ENCODE data around the gene FCHSD2.

FCHSD2 gene

GRCh38 chr11:73172992-73173656 lies 31.0 kb upstream of the FCHSD2 start:
- DNase-seq (ENCODE audit: low read depth in 2 of 2) = no peak

DNA sequence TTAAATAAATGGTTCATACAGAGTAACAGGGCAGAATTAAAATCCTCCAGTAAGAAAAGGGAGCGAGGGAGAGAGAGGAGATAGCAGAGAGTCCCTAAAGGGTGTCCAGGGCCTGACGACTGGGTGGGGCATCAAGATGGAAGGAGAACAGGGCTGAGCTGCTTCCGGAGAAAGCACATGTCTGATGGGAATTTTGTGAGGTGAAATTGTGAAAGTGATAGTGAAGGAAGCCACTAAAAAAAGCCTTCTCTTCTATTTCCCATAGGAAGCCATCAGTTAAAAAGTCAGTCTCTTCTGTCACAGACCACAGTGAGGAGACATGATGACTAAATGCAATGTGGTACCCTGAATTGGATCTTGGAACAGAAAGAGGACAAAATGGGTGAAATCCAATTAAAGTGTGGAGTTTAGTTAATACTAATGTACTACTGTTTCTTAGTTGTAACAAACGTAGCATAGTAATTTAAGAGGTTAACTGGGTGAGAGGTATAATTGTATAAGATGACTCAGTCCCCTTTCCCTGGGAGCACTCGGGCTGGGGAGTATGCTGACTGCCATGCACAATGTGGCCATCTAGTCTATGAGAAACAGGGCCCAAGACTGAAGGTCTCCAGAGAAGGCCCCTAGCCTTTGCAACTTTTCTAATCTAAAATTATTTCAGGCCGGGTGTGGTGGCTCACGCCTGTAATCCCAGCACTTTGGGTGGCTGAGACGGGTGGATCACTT lies 29.5 kb upstream of the FCHSD2 start:
- no peak for DNase-seq (ENCODE audit: low read depth in 2 of 2)

GRCh38 chr11:73170140-73170539 lies 28.0 kb upstream of the FCHSD2 start:
- DNase-seq (ENCODE audit: low read depth in 2 of 2) = no peak

DNA sequence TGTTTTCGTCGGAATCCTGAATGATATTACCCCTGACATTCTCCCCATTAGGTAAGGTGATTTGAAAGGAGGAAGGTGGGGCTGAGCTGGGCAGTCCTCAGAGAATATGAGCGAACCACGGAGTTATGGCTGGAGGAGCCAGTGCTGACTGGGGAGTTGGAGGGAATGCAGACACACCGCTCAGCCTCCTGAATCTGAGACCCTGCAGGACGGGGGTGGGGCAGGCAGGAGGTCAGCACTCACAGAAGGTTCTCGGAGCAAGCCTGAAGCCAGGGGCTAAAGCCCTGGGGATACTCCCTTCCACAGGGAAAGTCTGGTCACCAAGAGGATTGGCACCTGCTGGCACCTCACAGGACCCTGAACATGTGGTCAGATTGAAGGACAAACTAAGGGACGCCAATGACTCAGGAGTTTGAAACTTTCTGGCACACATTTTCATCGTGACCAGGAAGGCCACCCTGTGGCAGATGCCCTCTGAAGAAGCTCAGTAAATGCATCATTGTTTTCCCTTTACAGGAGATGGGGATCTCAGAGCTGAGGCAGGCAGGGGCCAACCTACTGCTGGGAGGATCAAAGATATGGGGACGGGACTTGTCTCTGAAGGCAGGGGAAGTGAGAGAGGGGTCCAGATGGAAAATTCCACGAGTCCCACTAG lies 26.9 kb upstream of the FCHSD2 start:
- no peak for DNase-seq (ENCODE audit: low read depth in 2 of 2)

DNA sequence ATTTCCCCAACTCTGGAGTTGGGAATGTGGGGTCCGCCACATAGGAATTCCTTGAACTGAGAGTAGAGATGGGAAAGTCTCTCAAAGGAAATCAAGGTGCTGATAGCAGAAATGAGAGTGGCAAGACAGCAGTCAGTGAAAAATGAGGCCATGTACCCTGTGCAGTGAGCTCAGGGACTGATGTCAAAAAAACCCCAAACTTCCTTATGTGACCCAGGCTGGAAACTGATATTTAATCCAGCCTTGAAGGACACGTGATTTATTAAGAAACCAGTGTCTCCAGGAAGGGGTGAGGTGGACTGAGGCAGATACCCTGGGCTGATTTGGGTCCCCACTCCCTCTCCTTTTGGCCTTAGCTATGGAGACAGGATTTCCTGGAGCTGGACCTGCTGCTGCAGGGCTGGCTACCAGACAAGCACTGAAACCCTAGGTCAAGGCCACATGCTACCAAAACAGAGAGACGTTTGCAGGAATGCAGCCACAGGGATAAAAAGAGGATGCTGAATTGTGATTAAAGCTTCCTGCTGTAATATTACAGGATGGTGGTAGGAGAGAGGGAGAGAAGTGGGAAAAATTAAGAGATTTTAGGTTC lies 25.3 kb upstream of the FCHSD2 start:
- no peak for DNase-seq (ENCODE audit: low read depth in 2 of 2)

DNA sequence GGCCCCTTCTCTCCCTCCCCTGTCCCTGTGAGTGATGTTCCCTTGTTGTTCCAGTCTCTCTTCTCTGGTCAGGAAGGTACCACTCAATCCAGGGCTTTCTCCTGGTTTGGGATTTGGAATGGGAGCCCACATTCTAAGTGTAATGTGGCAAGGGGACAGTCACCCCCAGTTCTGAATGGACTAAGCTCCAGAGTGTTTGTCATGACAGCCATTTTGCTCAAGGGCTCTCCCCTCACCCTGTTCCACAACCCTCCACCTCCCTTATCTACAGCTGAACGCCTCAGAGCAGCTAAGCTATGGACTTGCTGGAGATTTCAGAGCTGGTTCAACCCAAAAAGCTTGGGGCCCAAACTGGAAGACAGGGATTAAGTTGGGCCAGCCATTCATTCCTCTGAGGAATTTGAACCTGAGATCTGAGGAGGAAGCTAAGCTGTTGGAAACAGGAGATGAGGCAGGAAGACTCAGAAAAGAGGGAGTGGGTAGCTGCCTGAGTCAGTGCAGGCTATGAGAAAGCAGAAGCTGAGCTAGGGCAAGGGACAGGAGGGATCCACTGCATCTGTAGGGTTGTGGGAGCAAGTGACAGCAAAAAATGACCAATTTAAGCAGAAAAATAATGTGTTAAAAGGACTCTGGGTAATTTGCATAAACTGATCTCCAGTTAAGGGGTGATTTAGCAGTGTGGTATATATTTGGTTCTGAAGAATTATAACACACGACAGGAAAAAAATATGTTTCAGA lies 22.9 kb upstream of the FCHSD2 start:
- DNase-seq (ENCODE audit: low read depth in 2 of 2) = no peak

- DNase-seq (ENCODE audit: low read depth in 2 of 2) = no peak
Measured at GRCh38 chr11:73163638-73164174, 21.6 kb upstream of the FCHSD2 start.

DNA sequence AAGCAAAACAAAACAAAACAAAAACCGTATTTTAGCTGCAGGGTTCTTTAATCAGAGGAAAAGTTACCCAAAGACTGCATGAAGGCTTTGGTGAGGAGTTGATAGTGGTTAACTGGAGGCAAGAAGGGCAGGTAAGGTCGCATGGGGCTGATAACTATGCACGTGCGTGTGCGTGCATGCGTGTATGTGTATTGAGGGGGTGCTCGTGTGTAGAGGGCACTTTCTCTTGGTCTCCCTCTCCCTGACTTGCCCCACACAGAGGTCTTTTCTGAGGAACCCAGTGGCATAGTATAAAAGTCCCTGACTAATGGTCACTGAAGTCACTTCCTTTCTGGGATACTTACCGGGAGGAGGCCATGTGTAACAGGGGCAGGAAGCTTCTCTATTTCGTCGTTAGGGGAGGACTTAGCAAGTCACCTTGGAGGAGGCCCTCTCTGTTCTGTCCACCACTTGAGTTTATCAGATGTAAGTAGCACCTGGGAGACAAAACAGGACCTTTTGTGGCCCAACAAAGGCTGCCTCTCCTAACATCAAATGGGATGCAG lies 20.1 kb upstream of the FCHSD2 start:
- DNase-seq (ENCODE audit: low read depth in 2 of 2) = no peak

- no peak for DNase-seq (ENCODE audit: low read depth in 2 of 2)
Measured at GRCh38 chr11:73160005-73160760, 18.1 kb upstream of the FCHSD2 start.

DNA sequence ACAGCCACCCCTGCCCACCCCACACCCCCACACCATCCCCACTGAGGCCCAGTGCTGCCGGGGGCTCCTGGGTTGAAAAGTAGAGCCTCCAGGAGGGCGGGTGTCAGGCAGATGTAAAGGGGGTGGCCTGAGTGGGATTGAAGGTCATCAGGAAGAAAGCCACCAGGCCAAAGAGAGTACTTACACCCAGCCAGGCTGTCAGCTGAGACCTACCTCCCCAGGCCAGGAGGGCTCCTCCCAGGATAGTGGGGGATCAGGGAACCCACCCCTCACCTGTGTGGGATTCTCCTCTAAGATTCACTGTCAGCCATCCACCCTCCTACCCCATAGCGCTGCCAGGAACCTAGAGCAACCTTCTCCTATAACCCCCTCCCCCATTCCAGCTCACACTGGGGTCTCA lies 17.2 kb upstream of the FCHSD2 start:
- no peak for DNase-seq (ENCODE audit: low read depth in 2 of 2)

- no peak for DNase-seq (ENCODE audit: low read depth in 2 of 2)
Measured at GRCh38 chr11:73158356-73159051, 16.4 kb upstream of the FCHSD2 start.

DNA sequence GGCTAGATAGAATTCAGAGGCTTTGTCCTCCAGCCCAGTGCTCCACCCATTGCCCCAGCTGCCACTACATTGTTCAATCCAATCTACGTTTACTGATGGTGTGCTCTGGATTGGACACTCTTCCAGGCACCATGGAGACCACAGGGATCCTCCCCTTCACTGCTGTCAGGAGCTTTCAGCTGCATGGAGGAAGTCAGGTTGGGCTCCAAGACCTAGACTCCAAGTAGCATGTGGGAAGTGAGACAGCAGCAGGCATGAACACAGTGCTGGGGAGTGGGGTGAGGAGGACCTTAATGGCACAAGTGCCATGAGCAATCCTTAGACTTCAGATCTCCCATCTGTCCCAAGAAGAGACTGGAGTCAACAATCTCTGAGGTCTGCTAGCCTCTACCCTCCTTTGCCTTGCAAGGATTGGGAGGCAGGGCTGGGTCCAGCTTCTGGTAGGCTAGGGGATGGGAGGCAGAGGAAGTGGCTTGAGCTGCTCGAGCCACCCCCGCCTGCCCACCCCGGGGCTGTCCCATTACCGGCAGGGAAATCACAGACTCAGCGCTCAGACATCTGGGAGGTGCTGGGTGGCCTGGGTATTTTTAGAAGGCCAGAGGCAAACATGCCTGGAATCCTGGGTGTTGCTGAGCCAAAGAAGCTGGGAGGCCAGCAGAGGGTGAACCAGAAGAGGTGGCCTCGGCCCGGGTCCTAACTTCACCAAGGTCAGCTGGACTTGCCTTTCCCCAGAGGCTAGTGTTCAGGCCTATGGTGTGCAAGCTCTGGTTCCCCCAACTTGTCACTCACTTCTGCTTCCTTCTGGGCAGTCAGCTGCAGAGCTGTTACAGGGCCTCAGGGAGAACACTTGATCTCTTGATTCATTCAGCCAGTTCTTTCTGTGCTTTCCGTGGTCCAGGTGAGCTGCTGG lies 15.2 kb upstream of the FCHSD2 start:
- no peak for DNase-seq (ENCODE audit: low read depth in 2 of 2)

DNA sequence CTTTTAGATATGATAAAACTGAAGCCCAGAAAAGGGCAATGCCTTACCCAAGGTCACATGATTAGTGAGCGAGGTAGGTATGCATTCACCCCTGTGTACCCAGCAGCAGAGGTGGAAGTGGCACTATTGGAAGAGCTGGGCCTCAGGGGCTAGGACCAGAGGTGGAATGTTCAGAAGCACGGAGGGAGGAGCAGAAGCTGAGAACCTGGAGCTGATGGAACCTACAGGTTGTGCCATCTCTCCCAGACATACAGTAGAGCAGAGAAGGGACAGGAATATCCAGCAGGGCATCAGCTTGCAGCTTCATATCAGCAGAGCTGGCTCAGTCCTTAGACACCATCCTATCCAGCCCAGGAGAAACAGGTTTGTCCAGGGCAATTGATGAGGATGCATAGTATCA lies 14.6 kb upstream of the FCHSD2 start:
- no peak for DNase-seq (ENCODE audit: low read depth in 2 of 2)

- no peak for DNase-seq (ENCODE audit: low read depth in 2 of 2)
Measured at GRCh38 chr11:73156114-73156513, 14.0 kb upstream of the FCHSD2 start.

- no peak for DNase-seq (ENCODE audit: low read depth in 2 of 2)
Measured at GRCh38 chr11:73155102-73155501, 13.0 kb upstream of the FCHSD2 start.

DNA sequence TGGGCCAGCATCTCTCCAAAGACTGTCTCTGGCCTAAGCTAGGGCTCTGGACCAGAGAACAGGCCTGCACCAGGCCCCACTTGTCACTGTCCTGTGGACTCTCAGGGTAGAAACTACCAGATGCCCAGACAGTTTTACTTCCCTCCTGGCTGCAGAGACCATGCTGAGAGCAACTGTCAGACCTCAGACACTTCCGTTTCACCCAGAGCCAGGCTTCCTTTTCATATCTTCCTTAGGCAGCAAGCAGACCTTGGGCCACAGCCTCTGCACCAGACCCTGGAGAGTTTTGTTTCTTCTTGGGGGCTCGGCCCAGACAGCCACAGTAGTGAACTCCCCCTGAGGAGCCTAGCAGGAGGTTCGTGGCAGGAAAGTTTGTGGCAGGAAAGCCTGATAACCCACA lies 12.1 kb upstream of the FCHSD2 start:
- DNase-seq (ENCODE audit: low read depth in 2 of 2) = no peak

DNA sequence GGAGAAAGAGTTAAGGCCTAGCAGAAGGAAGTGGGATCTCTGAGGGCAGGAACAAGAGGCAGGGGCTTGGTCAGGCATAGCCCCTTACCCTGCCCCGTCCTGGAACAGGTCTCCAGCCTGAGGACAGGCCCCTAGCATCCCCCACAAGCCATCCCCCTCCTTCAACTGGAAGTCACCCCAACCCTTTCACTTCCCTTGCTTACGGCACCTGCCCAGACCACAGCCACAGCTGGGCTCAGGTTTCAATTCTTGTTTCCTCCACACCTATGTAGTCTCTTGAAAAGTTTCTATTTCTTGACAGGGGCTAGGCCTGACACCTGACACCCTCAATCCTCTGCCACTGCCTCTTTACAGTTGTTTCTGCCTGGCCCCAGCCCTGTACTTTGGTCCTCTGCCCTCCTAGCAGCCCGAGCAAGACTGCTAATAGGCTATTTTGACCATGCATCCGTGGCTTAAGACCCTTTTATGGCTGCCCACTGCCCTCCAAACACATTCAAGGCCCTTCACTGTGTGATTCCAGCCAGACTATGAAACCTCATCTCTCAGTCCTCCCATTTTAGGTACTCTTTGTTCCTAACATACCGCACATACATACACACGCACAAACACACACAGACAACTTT lies 10.9 kb upstream of the FCHSD2 start:
- DNase-seq (ENCODE audit: low read depth in 2 of 2) = peak in 1 of 2 experiments; percentile 19

DNA sequence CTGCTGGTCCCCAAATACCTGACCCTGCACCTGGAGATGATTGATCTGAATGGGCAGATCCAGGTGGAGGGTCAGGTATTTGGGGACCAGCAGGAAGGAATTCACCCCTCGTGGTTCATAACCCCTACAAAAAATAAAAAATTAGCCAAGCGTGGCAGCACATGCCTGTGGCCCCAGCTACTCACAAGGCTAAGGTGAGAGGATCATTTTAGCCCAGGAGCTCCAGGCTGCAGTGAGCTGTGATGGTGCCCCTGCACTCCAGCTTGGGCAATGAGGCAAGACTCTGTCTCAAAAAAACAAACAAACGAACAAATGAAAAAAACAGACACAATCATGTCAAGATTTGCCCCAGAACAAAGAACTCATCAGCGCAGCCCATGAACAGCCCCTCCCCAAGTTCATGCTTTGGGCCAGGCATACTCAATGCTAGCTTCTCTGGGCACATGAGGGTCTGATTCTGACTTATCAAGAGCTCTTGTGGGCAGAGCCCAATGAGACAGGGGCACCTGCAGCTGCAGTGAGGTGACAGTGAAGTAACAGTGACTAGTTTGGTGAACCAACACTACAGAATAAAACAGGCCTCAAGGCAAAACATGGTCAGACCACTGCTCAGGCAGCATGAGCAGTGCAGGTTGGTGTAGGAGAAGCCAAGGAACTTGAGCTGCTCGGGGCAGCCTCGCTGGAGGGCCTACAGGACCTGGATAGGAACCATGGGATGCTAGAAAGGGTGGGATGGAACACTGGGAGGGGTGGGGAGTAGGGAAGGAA lies 10.2 kb upstream of the FCHSD2 start:
- DNase-seq (ENCODE audit: low read depth in 2 of 2) = no peak
